Ovary (tissue), 9 donors: ENCODE results near the gene SLC25A30. TPM values are rescaled to one million over a fixed set of nuclear protein-coding genes. Genes with fewer than 3 reads are reported as not detected.

ENCODE experiments used
- DNase-seq, 5 donors: peaks; one replicate each; pipeline ENCODE4 v3.0.0-alpha.2; 2019 to 2020
- H3K27ac ChIP-seq, 2 donors: fragments of 200-600 bp; one replicate each; pipeline versions ENCODE4 v1.5.1 to v1.8.0; 2019 to 2022
- H3K27me3 ChIP-seq: fragments of 200-600 bp; one replicate; pipeline ENCODE4 v1.8.0; 2022
- H3K36me3 ChIP-seq: fragments of 200-600 bp; sonication (generic); one replicate; pipeline ENCODE4 v1.5.1; 2019
- H3K4me1 ChIP-seq: one replicate; pipeline ENCODE4 v1.8.1; 2013; ENCODE audit warnings: mild to moderate bottlenecking, moderate library complexity; ENCODE audit not compliant: insufficient read depth
- H3K4me3 ChIP-seq: fragments of 200-600 bp; sonication (generic); one replicate; pipeline ENCODE4 v1.5.1; 2017
- H3K9me3 ChIP-seq, 2 donors: fragments of 200-600 bp in 1 of 2; sonication (generic) in 1 of 2; one replicate each; pipeline versions ENCODE4 v1.5.1 to v1.8.1; 2013 to 2019; ENCODE audit warnings: mild to moderate bottlenecking in 1 of 2, moderate library complexity in 1 of 2
- EP300 ChIP-seq: sonication (generic); formaldehyde crosslinking; IDR thresholded peaks from one replicate; pipeline ENCODE4 v1.6.1; 2017; ENCODE audit warnings: antibody characterized with exemption
- POLR2A ChIP-seq: fragments of 450-650 bp; IDR thresholded peaks from one replicate; pipeline ENCODE4 v1.6.1; 2017; ENCODE audit warnings: antibody characterized with exemption, mild to moderate bottlenecking, moderate library complexity
- WGBS, 3 donors: extraction: QIAGEN DNeasy Blood & Tissue Kit in 1 of 3; methylation state at CpG; one replicate each; pipeline versions ENCODE4 v1.1.5 to v1.1.7; 2013 to 2017; 5-methylcytosine and 5-hydroxymethylcytosine counted together
- intact Hi-C, 4 donors: fragments of 100-400 bp; cut with DNase I; formaldehyde crosslinking; loops; one replicate each; pipeline versions ENCODE4 v1.11.0 to v1.15.1; 2022 to 2023
- polyA plus RNA-seq, 2 donors: library from polyadenylated mRNA; stranded (reverse); fragments of 200-250 nt in 1 of 2; fragments of 350-450 nt in 1 of 2; fragmentation: Illumina TruSeq in 1 of 2; extraction: RNeasy Lipid Tissue Mini Kit (QIAGEN cat#74804) in 1 of 2; gene quantifications; one replicate each; pipeline ENCODE4 v1.2.3, GENCODE V29; 2013 to 2014
- total RNA-seq, 7 donors: library from RNA; depleted of rRNA in 2 of 7; stranded (reverse); fragments of >200 nt in 2 of 7; fragmentation: NEBNext Ultra II Directional in 3 of 7; extraction: Animal tissue kit (Norgen Biotek cat#: 25700) in 3 of 7; gene quantifications; one replicate each; pipeline versions ENCODE4 v1.1.0 to v1.2.4, GENCODE V29; 2016 to 2023
- TF ChIP-seq, protein P1 (sequence below), 3 donors: fragments of 450-650 bp in 2 of 3; fragments of 200-600 bp in 1 of 3; IDR thresholded peaks; one replicate each; pipeline versions ENCODE4 v1.5.1 to v1.8.0; 2016 to 2022; ENCODE audit warnings: antibody characterized with exemption in 3 of 3, mild to moderate bottlenecking in 1 of 3
- donor health status: DM: no; HTN: no; CAD: no; lungs with moderate emphysema.
- donor health status: DM: no; HTN: no; CAD: no.
- donor health status: Bipolar disorder and iron deficiency.
- donor health status: DM: yes; HTN: yes; CAD: no.
- donor health status: DM: no; HTN: no; CAD: no.
- donor health status: DM: yes; HTN: yes; CAD: no.

The SLC25A30 gene
- total and polyA plus RNA-seq, 9 donors = 10.7 to 33.4 (median 22.8) TPM

DNA sequence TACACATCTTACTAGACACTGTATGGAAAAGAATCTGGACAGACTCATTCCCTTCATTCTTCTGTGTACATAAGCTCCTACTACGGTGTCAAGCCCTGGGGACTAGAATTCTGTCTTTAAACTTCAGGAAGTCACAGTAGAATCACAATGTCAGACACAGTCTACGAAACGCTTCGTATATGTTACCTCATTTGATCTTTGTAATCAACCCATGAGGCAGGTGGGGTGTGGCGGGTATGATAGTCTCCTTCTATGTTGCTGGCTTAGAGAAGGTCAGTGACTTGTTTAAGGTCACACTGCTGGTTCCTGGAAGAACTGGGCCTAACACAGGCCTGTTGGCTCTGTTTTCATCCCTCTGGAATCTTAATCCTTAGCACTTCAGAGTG, 45.0 kb downstream of the SLC25A30 start:
- H3K36me3 ChIP-seq = no peaks in the 10 kb centered on the region
- peaks cover 3% of the 10 kb centered on the region for H3K4me1 ChIP-seq
- DNase-seq = no peak
- 92 to 95% (median 94%) methylated on average over 5 of the region's 5 CpGs for WGBS, 3 donors
- H3K27ac ChIP-seq = no peak overlapping the region
- no peaks in the 10 kb centered on the region for H3K9me3 ChIP-seq
- TF ChIP-seq, protein P1, sequence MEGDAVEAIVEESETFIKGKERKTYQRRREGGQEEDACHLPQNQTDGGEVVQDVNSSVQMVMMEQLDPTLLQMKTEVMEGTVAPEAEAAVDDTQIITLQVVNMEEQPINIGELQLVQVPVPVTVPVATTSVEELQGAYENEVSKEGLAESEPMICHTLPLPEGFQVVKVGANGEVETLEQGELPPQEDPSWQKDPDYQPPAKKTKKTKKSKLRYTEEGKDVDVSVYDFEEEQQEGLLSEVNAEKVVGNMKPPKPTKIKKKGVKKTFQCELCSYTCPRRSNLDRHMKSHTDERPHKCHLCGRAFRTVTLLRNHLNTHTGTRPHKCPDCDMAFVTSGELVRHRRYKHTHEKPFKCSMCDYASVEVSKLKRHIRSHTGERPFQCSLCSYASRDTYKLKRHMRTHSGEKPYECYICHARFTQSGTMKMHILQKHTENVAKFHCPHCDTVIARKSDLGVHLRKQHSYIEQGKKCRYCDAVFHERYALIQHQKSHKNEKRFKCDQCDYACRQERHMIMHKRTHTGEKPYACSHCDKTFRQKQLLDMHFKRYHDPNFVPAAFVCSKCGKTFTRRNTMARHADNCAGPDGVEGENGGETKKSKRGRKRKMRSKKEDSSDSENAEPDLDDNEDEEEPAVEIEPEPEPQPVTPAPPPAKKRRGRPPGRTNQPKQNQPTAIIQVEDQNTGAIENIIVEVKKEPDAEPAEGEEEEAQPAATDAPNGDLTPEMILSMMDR (IDR thresholded peaks at IDR 0.05) = no peak
- TF ChIP-seq POLR2A (no peak), EP300 (no peak)
- no peak overlapping the region for H3K4me3 ChIP-seq
- intact Hi-C loops = loop anchor here in 1 of 4 donors (10.0 kb wide), 1 partner anchor 142 kb away; no protein-coding TSS in a partner anchor
- no peaks in the 10 kb centered on the region for H3K27me3 ChIP-seq

- WGBS, 3 donors = 80 to 86% (median 83%) methylated on average over 24 of the region's 24 CpGs
- H3K27ac ChIP-seq = no peak overlapping the region
- H3K4me3 ChIP-seq = no peak overlapping the region
- no peaks in the 10 kb centered on the region for H3K36me3 ChIP-seq
- no peak for DNase-seq
- no peaks in the 10 kb centered on the region for H3K27me3 ChIP-seq
- no peak for TF ChIP-seq POLR2A
- no peak for TF ChIP-seq EP300
- no peaks in the 10 kb centered on the region for H3K9me3 ChIP-seq
- peaks cover 3% of the 10 kb centered on the region for H3K4me1 ChIP-seq
- intact Hi-C loops = loop anchor here in 1 of 4 donors (10.0 kb wide), 1 partner anchor 142 kb away; no protein-coding TSS in a partner anchor
Measured at GRCh38 chr13:45372189-45373161, 45.7 kb downstream of the SLC25A30 start.

DNA sequence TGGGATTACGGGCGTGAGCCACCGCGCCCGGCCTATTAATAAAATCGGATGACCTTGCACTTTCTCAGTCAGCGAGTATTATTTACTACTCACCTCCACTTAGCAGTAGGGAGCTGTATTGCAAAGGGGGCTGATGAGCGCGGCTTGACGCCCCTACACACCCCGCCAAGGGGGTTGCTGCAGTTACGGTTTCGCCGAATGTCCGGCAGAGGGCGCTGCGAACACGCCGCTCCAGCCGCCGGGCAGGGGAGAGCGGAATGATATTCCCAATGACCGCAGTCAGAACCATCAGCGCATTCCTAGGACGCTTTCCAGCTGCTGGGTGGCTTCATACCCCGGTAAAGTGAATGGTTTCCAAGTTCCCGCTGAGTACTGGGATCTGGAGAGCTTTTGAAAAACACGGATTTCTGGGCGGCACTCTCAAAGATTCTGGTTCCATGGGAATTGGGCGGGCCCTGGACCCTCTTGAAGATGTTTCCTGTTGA, 47.2 kb downstream of the SLC25A30 start:
- no peak overlapping the region for H3K27ac ChIP-seq
- WGBS, 3 donors = 12 to 19% (median 12%) methylated on average over 30 of the region's 30 CpGs
- no peaks in the 10 kb centered on the region for H3K9me3 ChIP-seq
- no peak for TF ChIP-seq EP300
- TF ChIP-seq, protein P1 (IDR thresholded peaks at IDR 0.05) = peak; percentile 83 to 94 (median 84)
- no peaks in the 10 kb centered on the region for H3K27me3 ChIP-seq
- no peak overlapping the region for H3K4me3 ChIP-seq
- DNase-seq = peak; percentile 82 to 87 (median 83)
- peaks cover 3% of the 10 kb centered on the region for H3K4me1 ChIP-seq
- intact Hi-C loops = loop anchor here in 1 of 4 donors (10.0 kb wide), 1 partner anchor 144 kb away; no protein-coding TSS in a partner anchor
- no peaks in the 10 kb centered on the region for H3K36me3 ChIP-seq

DNA sequence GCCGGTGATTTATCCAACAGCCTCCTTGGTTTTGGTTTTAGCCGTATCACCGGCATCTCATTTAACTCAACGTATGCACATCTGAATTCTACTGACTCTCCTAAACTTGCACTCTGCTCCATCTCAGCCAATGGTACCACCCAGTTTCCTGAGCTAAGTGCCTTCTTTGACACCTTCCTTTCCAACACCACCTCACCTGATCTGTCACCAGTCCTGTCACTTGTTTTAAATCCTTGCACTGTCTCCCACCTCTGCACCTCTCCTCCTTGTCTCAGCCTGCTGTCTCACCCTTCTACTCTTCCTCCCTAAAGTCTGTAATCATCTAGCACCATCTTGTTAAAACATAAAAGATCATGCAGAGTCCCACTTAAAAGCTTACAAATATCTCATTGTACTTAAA, 49.1 kb downstream of the SLC25A30 start:
- intact Hi-C loops = no loop called here
- Histone ChIP-seq H3K9me3 (no peaks in the 10 kb centered on the region), H3K4me1 (peaks cover 3% of the 10 kb centered on the region), H3K27ac (no peak overlapping the region), H3K27me3 (no peaks in the 10 kb centered on the region), H3K36me3 (no peaks in the 10 kb centered on the region), H3K4me3 (no peak overlapping the region)
- no peak for DNase-seq
- 85 to 91% (median 86%) methylated on average over 4 of the region's 4 CpGs for WGBS, 3 donors
- TF ChIP-seq EP300 = no peak
- TF ChIP-seq, protein P1 (IDR thresholded peaks at IDR 0.05) = no peak

DNA sequence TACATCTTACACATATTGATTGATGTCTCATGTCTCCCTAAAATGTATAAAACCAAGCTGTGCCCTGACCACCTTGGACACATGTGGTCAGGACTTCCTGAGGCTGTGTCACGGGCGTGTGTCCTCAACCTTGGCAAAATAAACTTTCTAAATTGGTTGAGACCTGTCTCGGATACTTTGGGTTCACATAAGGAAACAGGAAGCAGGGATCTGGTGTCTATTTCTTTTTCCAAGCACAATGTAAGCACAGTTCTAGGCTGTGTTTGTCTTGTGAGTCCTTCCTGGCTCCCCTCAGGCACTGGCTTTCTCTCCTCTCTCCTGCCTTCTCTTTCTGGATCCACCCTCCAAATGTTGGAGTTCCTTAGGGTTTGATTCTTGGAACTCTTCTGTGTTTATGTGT, 49.6 kb downstream of the SLC25A30 start:
- no peak for DNase-seq
- no peak for TF ChIP-seq POLR2A
- no peak for TF ChIP-seq EP300
- TF ChIP-seq, protein P1 (IDR thresholded peaks at IDR 0.05) = no peak
- H3K4me3 ChIP-seq = no peak overlapping the region
- peaks cover 3% of the 10 kb centered on the region for H3K4me1 ChIP-seq
- no peaks in the 10 kb centered on the region for H3K36me3 ChIP-seq
- WGBS, 3 donors = 41 to 64% (median 59%) methylated on average over 3 of the region's 3 CpGs
- intact Hi-C loops = no loop called here
- no peak overlapping the region for H3K27ac ChIP-seq
- no peaks in the 10 kb centered on the region for H3K9me3 ChIP-seq
- no peaks in the 10 kb centered on the region for H3K27me3 ChIP-seq
